ENCODE results near the gene OCRL. TPM values are rescaled to one million over a fixed set of nuclear protein-coding genes. Genes with fewer than 3 reads are reported as not detected.

OCRL gene
- total and polyA plus RNA-seq, 2 of the 13 experiments (the other 11 are each of a cell fraction or from before 2014, with no cell fraction given), result 13.4 to 32.0 TPM

DNA sequence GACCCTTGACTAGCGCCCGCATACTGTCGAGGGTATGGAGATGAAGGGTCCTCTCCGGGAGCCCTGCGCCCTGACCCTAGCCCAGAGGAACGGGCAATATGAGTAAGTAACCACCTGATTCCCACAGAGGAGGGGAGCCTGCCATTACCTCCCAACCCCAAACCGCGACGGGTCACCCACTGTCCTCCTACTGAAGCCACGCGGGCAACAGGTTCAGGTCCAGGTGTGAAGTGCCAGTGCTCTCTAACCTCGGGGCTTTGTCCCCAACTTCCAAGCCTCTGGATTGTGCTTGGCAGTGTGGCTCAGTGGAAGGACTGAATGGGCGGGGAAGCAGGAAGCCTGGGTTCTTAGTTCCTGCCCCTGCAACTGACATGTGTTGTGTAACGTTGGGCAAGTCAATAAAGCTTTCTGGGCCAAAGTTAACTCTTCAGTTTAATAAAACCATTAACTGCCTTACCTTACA, 694 bp downstream of the OCRL start (continued):
- TF ChIP-seq CEBPZ (IDR thresholded peaks at IDR 0.05; ENCODE audit: low read length), result no peak
- TF ChIP-seq HHEX (CRISPR knock-in tag; IDR thresholded peaks at IDR 0.05), result no peak
- peak; percentile 97 for TF ChIP-seq PPARG (CRISPR knock-in tag; conservative IDR thresholded peaks at IDR 0.05)
- TF ChIP-seq GABPA (IDR thresholded peaks at IDR 0.05; ENCODE audit: low read depth, low read length), result no peak
- TF ChIP-seq GABPA (CRISPR knock-in tag; IDR thresholded peaks at IDR 0.05; ENCODE audit: low read depth), result peak; percentile 24; the same call in 1 of the 2 replicates
- no peak for TF ChIP-seq ZNF703 (CRISPR knock-in tag; IDR thresholded peaks at IDR 0.05; ENCODE audit: borderline replicate concordance)
- TF ChIP-seq, protein P1, sequence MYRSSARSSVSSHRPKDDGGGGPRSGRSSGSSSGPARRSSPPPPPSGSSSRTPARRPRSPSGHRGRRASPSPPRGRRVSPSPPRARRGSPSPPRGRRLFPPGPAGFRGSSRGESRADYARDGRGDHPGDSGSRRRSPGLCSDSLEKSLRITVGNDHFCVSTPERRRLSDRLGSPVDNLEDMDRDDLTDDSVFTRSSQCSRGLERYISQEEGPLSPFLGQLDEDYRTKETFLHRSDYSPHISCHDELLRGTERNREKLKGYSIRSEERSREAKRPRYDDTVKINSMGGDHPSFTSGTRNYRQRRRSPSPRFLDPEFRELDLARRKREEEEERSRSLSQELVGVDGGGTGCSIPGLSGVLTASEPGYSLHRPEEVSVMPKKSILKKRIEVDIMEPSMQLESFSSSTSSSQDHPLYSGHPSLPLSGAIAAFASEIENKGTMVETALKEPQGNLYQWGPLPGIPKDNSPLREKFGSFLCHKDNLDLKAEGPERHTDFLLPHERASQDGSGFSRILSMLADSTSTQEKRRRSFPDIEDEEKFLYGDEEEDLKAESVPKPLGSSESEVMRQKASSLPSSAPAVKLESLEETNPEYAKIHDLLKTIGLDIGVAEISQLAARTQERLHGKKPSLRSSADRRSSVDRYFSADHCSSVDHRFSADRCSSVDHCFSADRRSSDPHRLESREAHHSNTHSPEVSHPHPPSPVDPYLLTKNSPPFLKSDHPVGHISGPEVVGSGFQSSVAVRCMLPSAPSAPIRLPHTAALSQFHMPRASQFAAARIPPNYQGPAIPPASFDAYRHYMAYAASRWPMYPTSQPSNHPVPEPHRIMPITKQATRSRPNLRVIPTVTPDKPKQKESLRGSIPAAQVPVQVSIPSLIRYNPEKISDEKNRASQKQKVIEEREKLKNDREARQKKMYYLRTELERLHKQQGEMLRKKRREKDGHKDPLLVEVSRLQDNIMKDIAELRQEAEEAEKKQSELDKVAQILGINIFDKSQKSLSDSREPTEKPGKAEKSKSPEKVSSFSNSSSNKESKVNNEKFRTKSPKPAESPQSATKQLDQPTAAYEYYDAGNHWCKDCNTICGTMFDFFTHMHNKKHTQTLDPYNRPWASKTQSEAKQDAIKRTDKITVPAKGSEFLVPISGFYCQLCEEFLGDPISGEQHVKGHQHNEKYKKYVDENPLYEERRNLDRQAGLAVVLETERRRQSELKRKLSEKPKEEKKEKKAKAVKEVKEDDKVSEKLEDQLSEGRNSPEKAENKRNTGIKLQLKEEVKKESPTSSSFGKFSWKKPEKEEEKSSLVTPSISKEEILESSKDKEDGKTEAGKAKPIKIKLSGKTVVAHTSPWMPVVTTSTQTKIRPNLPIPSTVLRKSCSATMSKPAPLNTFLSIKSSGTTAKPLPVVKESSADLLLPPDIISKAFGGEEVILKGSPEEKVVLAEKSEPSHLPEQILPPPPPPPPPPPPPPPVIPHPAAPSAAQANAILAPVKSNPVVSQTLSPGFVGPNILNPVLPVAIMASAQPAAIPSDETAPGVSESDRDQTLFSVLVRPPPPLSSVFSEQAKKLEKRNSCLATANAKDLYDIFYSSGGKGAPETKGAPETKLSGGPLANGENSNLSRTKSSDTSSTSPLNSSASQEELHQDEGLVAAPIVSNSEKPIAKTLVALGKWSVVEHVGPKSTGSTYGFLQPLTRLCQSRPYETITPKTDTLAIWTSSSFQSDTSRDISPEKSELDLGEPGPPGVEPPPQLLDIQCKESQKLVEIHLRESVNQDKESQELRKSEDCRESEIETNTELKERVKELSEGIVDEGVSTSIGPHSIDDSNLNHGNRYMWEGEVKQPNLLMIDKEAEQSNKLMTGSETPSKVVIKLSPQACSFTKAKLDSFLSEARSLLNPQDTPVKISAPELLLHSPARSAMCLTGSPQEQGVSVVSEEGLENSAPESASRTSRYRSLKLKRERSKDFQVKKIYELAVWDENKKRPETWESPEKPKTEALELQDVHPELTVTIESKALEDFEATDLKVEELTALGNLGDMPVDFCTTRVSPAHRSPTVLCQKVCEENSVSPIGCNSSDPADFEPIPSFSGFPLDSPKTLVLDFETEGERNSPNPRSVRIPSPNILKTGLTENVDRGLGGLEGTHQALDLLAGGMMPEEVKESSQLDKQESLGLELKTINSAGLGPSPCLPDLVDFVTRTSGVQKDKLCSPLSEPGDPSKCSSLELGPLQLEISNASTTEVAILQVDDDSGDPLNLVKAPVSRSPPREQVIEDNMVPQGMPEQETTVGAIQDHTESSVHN (CRISPR knock-in tag; IDR thresholded peaks at IDR 0.05), result no peak
- 0 out of 2 replicates have a peak, but pooled peaks have one; percentile 22 for TF ChIP-seq SIN3A (IDR thresholded peaks at IDR 0.05; ENCODE audit: borderline replicate concordance, low read depth, low read length)
- no peak for TF ChIP-seq HMG20B (CRISPR knock-in tag; conservative IDR thresholded peaks at IDR 0.05)
- TF ChIP-seq ZNF83 (CRISPR knock-in tag; IDR thresholded peaks at IDR 0.05; ENCODE audit: borderline replicate concordance), result no peak
- TF ChIP-seq, protein P2, sequence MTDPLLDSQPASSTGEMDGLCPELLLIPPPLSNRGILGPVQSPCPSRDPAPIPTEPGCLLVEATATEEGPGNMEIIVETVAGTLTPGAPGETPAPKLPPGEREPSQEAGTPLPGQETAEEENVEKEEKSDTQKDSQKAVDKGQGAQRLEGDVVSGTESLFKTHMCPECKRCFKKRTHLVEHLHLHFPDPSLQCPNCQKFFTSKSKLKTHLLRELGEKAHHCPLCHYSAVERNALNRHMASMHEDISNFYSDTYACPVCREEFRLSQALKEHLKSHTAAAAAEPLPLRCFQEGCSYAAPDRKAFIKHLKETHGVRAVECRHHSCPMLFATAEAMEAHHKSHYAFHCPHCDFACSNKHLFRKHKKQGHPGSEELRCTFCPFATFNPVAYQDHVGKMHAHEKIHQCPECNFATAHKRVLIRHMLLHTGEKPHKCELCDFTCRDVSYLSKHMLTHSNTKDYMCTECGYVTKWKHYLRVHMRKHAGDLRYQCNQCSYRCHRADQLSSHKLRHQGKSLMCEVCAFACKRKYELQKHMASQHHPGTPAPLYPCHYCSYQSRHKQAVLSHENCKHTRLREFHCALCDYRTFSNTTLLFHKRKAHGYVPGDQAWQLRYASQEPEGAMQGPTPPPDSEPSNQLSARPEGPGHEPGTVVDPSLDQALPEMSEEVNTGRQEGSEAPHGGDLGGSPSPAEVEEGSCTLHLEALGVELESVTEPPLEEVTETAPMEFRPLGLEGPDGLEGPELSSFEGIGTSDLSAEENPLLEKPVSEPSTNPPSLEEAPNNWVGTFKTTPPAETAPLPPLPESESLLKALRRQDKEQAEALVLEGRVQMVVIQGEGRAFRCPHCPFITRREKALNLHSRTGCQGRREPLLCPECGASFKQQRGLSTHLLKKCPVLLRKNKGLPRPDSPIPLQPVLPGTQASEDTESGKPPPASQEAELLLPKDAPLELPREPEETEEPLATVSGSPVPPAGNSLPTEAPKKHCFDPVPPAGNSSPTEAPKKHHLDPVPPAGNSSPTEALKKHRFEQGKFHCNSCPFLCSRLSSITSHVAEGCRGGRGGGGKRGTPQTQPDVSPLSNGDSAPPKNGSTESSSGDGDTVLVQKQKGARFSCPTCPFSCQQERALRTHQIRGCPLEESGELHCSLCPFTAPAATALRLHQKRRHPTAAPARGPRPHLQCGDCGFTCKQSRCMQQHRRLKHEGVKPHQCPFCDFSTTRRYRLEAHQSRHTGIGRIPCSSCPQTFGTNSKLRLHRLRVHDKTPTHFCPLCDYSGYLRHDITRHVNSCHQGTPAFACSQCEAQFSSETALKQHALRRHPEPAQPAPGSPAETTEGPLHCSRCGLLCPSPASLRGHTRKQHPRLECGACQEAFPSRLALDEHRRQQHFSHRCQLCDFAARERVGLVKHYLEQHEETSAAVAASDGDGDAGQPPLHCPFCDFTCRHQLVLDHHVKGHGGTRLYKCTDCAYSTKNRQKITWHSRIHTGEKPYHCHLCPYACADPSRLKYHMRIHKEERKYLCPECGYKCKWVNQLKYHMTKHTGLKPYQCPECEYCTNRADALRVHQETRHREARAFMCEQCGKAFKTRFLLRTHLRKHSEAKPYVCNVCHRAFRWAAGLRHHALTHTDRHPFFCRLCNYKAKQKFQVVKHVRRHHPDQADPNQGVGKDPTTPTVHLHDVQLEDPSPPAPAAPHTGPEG (CRISPR knock-in tag; IDR thresholded peaks at IDR 0.05), result no peak

Measured in HepG2 (cell line).